SU-DHL-6 (cell line): ENCODE measurements around the gene LCMT1.

ENCODE experiments used
- H2AFZ ChIP-seq: fragments of 200-600 bp; sonication (generic); 2 replicates; pipeline ENCODE4 v1.6.1; 2014; ENCODE audit warnings: low read depth, mild to moderate bottlenecking, moderate library complexity, mixed read lengths, antibody characterized with exemption, low read length; ENCODE audit not compliant: severe bottlenecking
- H3F3A ChIP-seq: fragments of 200-600 bp; shearing (Covaris generic); 2 replicates; pipeline ENCODE4 v1.6.0; 2016; ENCODE audit warnings: antibody characterized with exemption, mild to moderate bottlenecking; ENCODE audit not compliant: insufficient read depth
- H3K27ac ChIP-seq: fragments of 200-600 bp; sonication (generic); 2 replicates; pipeline ENCODE4 v1.5.1; 2016; ENCODE audit warnings: low read depth, mild to moderate bottlenecking, low read length, moderate library complexity, mixed read lengths
- H3K27me3 ChIP-seq: fragments of 200-600 bp; sonication (generic), shearing (Covaris generic); 2 replicates; pipeline ENCODE4 v1.6.0; 2014; ENCODE audit warnings: mild to moderate bottlenecking, low read length
- H3K36me3 ChIP-seq: fragments of 200-600 bp; sonication (generic); 2 replicates; pipeline ENCODE4 v1.6.1; 2014; ENCODE audit warnings: mild to moderate bottlenecking, low read length, mixed read lengths
- H3K4me2 ChIP-seq: fragments of 300-600, 200-600 bp; shearing (Covaris generic), sonication (generic); 2 replicates; pipeline ENCODE4 v1.6.0; 2014; ENCODE audit warnings: low read length, low read depth, mild to moderate bottlenecking; ENCODE audit not compliant: poor library complexity, severe bottlenecking
- H3K4me3 ChIP-seq: fragments of 200-600 bp; sonication (generic); 2 replicates; pipeline ENCODE4 v1.5.1; 2014; ENCODE audit warnings: antibody characterized with exemption, low read length, mild to moderate bottlenecking, mixed read lengths; ENCODE audit not compliant: insufficient read depth, poor library complexity, severe bottlenecking
- H3K79me2 ChIP-seq: fragments of 200-600 bp; sonication (generic); 2 replicates; pipeline ENCODE4 v1.6.1; 2014; ENCODE audit warnings: mild to moderate bottlenecking, low read length, moderate library complexity; ENCODE audit not compliant: insufficient read depth
- H3K9ac ChIP-seq: fragments of 200-600 bp; sonication (generic); 2 replicates; pipeline ENCODE4 v1.7.0; 2014; ENCODE audit warnings: mild to moderate bottlenecking, low read length
- H3K9me2 ChIP-seq: fragments of 200-600 bp; sonication (generic); replicated peaks from 2 replicates; pipeline ENCODE4 v1.6.1; 2014; ENCODE audit warnings: low read length; ENCODE audit not compliant: insufficient read depth
- H3K9me3 ChIP-seq: fragments of 200-600 bp; sonication (generic); 2 replicates; pipeline ENCODE4 v1.6.1; 2014; ENCODE audit warnings: low read length, mixed read lengths; ENCODE audit not compliant: insufficient read depth
- H4K20me1 ChIP-seq: fragments of 200-600 bp; sonication (generic); 2 replicates; pipeline ENCODE4 v1.6.1; 2014; ENCODE audit warnings: low read depth, mild to moderate bottlenecking, antibody characterized with exemption, low read length, moderate library complexity, mixed read lengths
- EZH2phosphoT487 ChIP-seq: fragments of 200-600 bp; sonication (generic), shearing (Covaris generic); conservative IDR thresholded peaks from 2 replicates; pipeline ENCODE4 v1.6.1; 2018; ENCODE audit warnings: mild to moderate bottlenecking, antibody characterized with exemption, low read length, moderate library complexity, mixed read lengths
- TF ChIP-seq, protein P1 (sequence below): fragments of 200-600 bp; sonication (generic); IDR thresholded peaks from one replicate; pipeline ENCODE4 v1.5.1; 2017; ENCODE audit warnings: antibody characterized with exemption, mild to moderate bottlenecking, low read length, moderate library complexity; ENCODE audit not compliant: insufficient read depth, poor library complexity, severe bottlenecking

Gene LCMT1

DNA sequence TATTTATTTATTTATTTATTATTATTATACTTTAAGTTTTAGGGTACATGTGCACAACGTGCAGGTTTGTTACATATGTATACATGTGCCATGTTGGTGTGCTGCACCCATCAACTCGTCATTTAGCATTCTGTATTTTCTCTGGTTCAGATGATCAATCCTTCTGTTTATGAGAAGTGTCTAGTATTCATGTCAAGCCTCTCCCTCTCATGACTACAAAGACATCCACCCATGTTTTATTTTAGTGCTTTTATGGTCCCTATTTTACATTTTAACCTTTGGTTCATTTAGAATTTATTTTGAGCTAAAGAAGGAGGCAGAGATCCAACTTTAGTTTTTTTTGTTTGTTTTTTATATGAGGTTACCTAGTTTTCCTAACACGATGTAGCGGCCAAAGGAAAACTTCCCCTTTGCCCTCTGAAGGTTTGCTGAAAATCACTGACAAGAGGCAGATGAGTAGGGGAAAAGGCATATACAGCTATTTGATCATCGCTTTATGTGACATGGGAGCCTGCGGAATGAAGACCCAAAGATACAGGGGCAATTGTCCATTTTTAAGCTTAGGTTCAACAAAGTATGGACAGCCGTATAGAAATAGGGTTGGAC, 82.8 kb downstream of the LCMT1 start:
- no peaks in the 10 kb centered on the region for H3K36me3 ChIP-seq
- no peaks in the 10 kb centered on the region for H3K79me2 ChIP-seq
- no peak overlapping the region for H3K9ac ChIP-seq
- no peaks in the 10 kb centered on the region for H3K9me3 ChIP-seq
- no peaks in the 10 kb centered on the region for H3K27me3 ChIP-seq
- no peak overlapping the region for H3K4me2 ChIP-seq
- H3K9me2 ChIP-seq, result no peaks in the 10 kb centered on the region
- no peak for TF ChIP-seq EZH2phosphoT487
- TF ChIP-seq, protein P1, sequence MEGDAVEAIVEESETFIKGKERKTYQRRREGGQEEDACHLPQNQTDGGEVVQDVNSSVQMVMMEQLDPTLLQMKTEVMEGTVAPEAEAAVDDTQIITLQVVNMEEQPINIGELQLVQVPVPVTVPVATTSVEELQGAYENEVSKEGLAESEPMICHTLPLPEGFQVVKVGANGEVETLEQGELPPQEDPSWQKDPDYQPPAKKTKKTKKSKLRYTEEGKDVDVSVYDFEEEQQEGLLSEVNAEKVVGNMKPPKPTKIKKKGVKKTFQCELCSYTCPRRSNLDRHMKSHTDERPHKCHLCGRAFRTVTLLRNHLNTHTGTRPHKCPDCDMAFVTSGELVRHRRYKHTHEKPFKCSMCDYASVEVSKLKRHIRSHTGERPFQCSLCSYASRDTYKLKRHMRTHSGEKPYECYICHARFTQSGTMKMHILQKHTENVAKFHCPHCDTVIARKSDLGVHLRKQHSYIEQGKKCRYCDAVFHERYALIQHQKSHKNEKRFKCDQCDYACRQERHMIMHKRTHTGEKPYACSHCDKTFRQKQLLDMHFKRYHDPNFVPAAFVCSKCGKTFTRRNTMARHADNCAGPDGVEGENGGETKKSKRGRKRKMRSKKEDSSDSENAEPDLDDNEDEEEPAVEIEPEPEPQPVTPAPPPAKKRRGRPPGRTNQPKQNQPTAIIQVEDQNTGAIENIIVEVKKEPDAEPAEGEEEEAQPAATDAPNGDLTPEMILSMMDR, result no peak
- H3K27ac ChIP-seq, result no peak overlapping the region
- H3K4me3 ChIP-seq, result no peak overlapping the region
- no peaks in the 10 kb centered on the region for H3F3A ChIP-seq
- H2AFZ ChIP-seq, result no peak overlapping the region
- H4K20me1 ChIP-seq, result no peaks in the 10 kb centered on the region

DNA sequence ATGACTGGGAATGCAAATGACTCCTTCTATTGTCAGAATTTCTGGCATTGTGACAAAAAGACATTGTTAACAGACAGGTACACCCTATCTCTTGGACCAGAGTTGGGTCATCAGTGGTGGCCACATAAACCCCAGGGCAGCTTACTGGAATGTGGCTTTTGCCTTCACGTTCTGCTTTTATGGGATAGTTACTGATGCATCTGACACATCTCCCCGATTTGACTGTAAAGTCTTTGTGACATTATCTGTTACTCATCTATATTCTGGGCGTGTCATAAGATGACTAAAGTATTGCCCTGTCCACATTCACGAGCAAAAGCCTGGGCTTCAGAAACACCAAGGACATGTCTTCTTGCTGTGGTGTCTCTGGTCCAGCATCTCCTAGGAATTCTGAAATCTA, 86.5 kb downstream of the LCMT1 start:
- Histone ChIP-seq H3K9me3 (no peaks in the 10 kb centered on the region), H3K27me3 (no peaks in the 10 kb centered on the region), H3K9me2 (no peaks in the 10 kb centered on the region), H3K4me3 (no peak overlapping the region), H3K9ac (no peak overlapping the region), H4K20me1 (no peaks in the 10 kb centered on the region), H3F3A (no peaks in the 10 kb centered on the region), H3K4me2 (no peak overlapping the region), H2AFZ (no peak overlapping the region), H3K79me2 (no peaks in the 10 kb centered on the region), H3K36me3 (no peaks in the 10 kb centered on the region), H3K27ac (no peak overlapping the region)
- TF ChIP-seq, protein P1, result no peak
- no peak for TF ChIP-seq EZH2phosphoT487

DNA sequence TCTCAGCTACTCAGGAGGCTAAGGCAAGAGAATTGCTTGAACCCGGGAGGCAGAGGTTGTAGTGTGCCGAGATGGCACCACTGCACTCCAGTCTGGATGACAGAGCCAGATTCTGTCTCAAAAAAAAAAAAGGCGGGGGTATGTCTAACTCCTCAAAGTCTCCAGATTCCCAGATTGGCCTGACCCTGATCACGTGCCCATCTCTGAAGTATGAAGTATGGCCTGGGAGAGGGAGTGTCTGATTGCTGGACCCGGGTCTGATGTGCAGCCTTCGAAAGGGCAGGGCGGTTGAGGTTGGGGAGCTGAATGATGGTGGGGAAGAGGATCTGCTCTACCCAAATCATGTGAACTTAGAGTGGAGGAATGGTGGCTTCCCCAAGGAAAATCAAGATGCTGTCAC, 87.9 kb downstream of the LCMT1 start:
- no peaks in the 10 kb centered on the region for H3K79me2 ChIP-seq
- H3K27ac ChIP-seq, result no peak overlapping the region
- H4K20me1 ChIP-seq, result no peaks in the 10 kb centered on the region
- no peak overlapping the region for H2AFZ ChIP-seq
- no peak for TF ChIP-seq EZH2phosphoT487
- TF ChIP-seq, protein P1, result no peak
- no peaks in the 10 kb centered on the region for H3K9me2 ChIP-seq
- H3K4me3 ChIP-seq, result no peak overlapping the region
- no peaks in the 10 kb centered on the region for H3K9me3 ChIP-seq
- no peaks in the 10 kb centered on the region for H3K36me3 ChIP-seq
- no peak overlapping the region for H3K9ac ChIP-seq
- H3K27me3 ChIP-seq, result no peaks in the 10 kb centered on the region
- H3K4me2 ChIP-seq, result no peak overlapping the region
- H3F3A ChIP-seq, result no peaks in the 10 kb centered on the region
